A549 (cell line): ENCODE results near the gene MLYCD. TPM values are rescaled to one million over a fixed set of nuclear protein-coding genes. Genes with fewer than 3 reads are reported as not detected.

Source experiments
- ATAC-seq, 2 experiments: fragments of 200-7000 bp in 1 of 2; fragments of >200 bp in 1 of 2; cut with Nextera tagmentation in 1 of 2; cut with Tn5 transposase in 1 of 2; 3 replicates each; pipeline versions ENCODE4 v1.8.0 to v1.9.1; 2018 to 2020; ENCODE audit warnings: mild to moderate bottlenecking in 1 of 2, moderate library complexity in 1 of 2
- CTCF ChIA-PET: fragments of 300-600 bp; sonication (Branson Sonifier 250); formaldehyde crosslinking; extraction: SDS; loops from one replicate; lab custom pipeline; 2021; ENCODE audit warnings: antibody characterized with exemption, inconsistent platforms; lab: Yijun Ruan, JAX
- POLR2A ChIA-PET: fragments of 350-600 bp; formaldehyde crosslinking; extraction: SDS; loops from one replicate; lab custom pipeline; 2021; ENCODE audit warnings: antibody characterized with exemption, inconsistent platforms; lab: Yijun Ruan, JAX
- DNase-seq, 2 experiments: peaks; one replicate each; pipeline versions ENCODE4 v3.0.0 to v3.0.0-alpha.2; 2011 to 2016; ENCODE audit warnings: low read depth in 1 of 2, low spot score in 1 of 2
- FAIRE-seq: peaks from 2 replicates; lab custom pipeline; 2011; peaks lifted over from hg19 to GRCh38; lab: Jason Lieb, UNC
- H3K27ac ChIP-seq, 2 experiments: fragments of >200 bp; sonication (Bioruptor Twin); formaldehyde crosslinking; 3 replicates each; pipeline ENCODE4 v1.5.1; 2016 to 2017
- H3K4me1 ChIP-seq: fragments of >200 bp; sonication (Bioruptor Twin); formaldehyde crosslinking; 3 replicates; pipeline ENCODE4 v1.6.1; 2016
- H3K4me2 ChIP-seq: fragments of >200 bp; sonication (Bioruptor Twin); formaldehyde crosslinking; 3 replicates; pipeline ENCODE4 v1.6.1; 2016
- H3K4me3 ChIP-seq: fragments of >200 bp; sonication (Bioruptor Twin); formaldehyde crosslinking; 3 replicates; pipeline ENCODE4 v1.5.1; 2016
- H3K9me3 ChIP-seq: fragments of >200 bp; sonication (Bioruptor Twin); formaldehyde crosslinking; 3 replicates; pipeline ENCODE4 v1.6.1; 2016
- BHLHE40 ChIP-seq: IDR thresholded peaks from 2 replicates; pipeline ENCODE4 v1.6.1; 2012; ENCODE audit warnings: low read depth, low read length, inconsistent platforms
- CEBPB ChIP-seq, 2 experiments: fragments of >200 bp in 1 of 2; sonication (Bioruptor Twin) in 1 of 2; formaldehyde crosslinking in 1 of 2; IDR thresholded peaks; 2 replicates each; pipeline ENCODE4 v1.6.1; 2012 to 2016
- CTCF ChIP-seq: fragments of >200 bp; sonication (Bioruptor Twin); formaldehyde crosslinking; IDR thresholded peaks from 3 replicates; pipeline ENCODE4 v1.5.1; 2016
- E2F6 ChIP-seq: IDR thresholded peaks from 2 replicates; pipeline ENCODE4 v1.6.1; 2012; ENCODE audit warnings: low read depth, borderline replicate concordance
- HOXB13 ChIP-seq: fragments of 250-450 bp; sonication (Bioruptor Pico); IDR thresholded peaks from 2 replicates; pipeline ENCODE4 v1.5.0; 2020; ENCODE audit warnings: low read depth, mild to moderate bottlenecking, moderate library complexity
- JUNB ChIP-seq: fragments of >200 bp; sonication (Bioruptor Twin); formaldehyde crosslinking; IDR thresholded peaks from 2 replicates; pipeline ENCODE4 v1.6.1; 2016
- KDM5A ChIP-seq: fragments of 200-600 bp; sonication (generic); IDR thresholded peaks from 2 replicates; pipeline ENCODE4 v1.6.1; 2016; ENCODE audit warnings: antibody characterized with exemption, mild to moderate bottlenecking
- MAZ ChIP-seq: fragments of 150-350 bp; IDR thresholded peaks from 2 replicates; pipeline ENCODE4 v1.6.1; 2014; ENCODE audit warnings: antibody characterized with exemption, low read depth, low read length, borderline replicate concordance
- NFE2L2 ChIP-seq: fragments of 150-350 bp; conservative IDR thresholded peaks from 2 replicates; pipeline ENCODE4 v1.6.1; 2014; ENCODE audit warnings: low read length
- NPAS2 ChIP-seq: fragments of 250-450 bp; sonication (Bioruptor Pico); IDR thresholded peaks from 2 replicates; pipeline ENCODE4 v1.8.0; 2022; ENCODE audit warnings: mild to moderate bottlenecking, moderate library complexity, borderline replicate concordance
- POLR2A ChIP-seq: IDR thresholded peaks from 2 replicates; pipeline ENCODE4 v1.6.1; 2012; ENCODE audit warnings: mild to moderate bottlenecking, low read length
- POLR2AphosphoS2 ChIP-seq: conservative IDR thresholded peaks from 2 replicates; pipeline ENCODE4 v1.6.1; 2012; ENCODE audit warnings: low read length, improper control_type of control experiment, inconsistent platforms
- RAD21 ChIP-seq, 2 experiments: fragments of >200 bp in 1 of 2; sonication (Bioruptor Twin) in 1 of 2; formaldehyde crosslinking in 1 of 2; IDR thresholded peaks in 1 of 2; conservative IDR thresholded peaks in 1 of 2; 2 replicates in 1 of 2; 3 replicates in 1 of 2; pipeline ENCODE4 v1.6.1; 2012 to 2018; ENCODE audit warnings: inconsistent platforms in 1 of 2
- RARB ChIP-seq: fragments of 250-450 bp; sonication (Bioruptor Pico); IDR thresholded peaks from 2 replicates; pipeline ENCODE4 v1.8.0; 2021; ENCODE audit warnings: mild to moderate bottlenecking, moderate library complexity
- RCOR1 ChIP-seq: fragments of 150-350 bp; IDR thresholded peaks from 2 replicates; pipeline ENCODE4 v1.6.1; 2014; ENCODE audit warnings: antibody characterized with exemption, low read length, low read depth
- RNF2 ChIP-seq: fragments of 200-600 bp; sonication (generic); IDR thresholded peaks from 2 replicates; pipeline ENCODE4 v1.6.1; 2016; ENCODE audit warnings: low read depth, mild to moderate bottlenecking, antibody characterized with exemption, moderate library complexity, borderline replicate concordance
- SMC3 ChIP-seq: fragments of >200 bp; sonication (Bioruptor Twin); formaldehyde crosslinking; IDR thresholded peaks from 3 replicates; pipeline ENCODE4 v1.6.1; 2018; ENCODE audit warnings: inconsistent platforms
- SREBF2 ChIP-seq: fragments of 450-650 bp; IDR thresholded peaks from 2 replicates; pipeline ENCODE4 v1.6.1; 2014; ENCODE audit warnings: mild to moderate bottlenecking, moderate library complexity
- TP53 ChIP-seq: fragments of 250-450 bp; sonication (Bioruptor Pico); IDR thresholded peaks from 2 replicates; pipeline ENCODE4 v1.5.0; 2021; ENCODE audit warnings: mild to moderate bottlenecking, moderate library complexity
- ZC3H11A ChIP-seq: fragments of 450-650 bp; IDR thresholded peaks from 2 replicates; pipeline ENCODE4 v1.6.1; 2014; ENCODE audit warnings: antibody characterized with exemption, mild to moderate bottlenecking
- ZNF302 ChIP-seq: fragments of 250-450 bp; sonication (Bioruptor Pico); IDR thresholded peaks from 2 replicates; pipeline ENCODE4 v1.9.0; 2021; ENCODE audit warnings: inconsistent platforms, mild to moderate bottlenecking, moderate library complexity
- WGBS: methylation state at CpG from one replicate; pipeline ENCODE4 v1.1.6; 2017; ENCODE audit errors: missing lambda C conversion rate; 5-methylcytosine and 5-hydroxymethylcytosine counted together
- polyA plus RNA-seq, 4 experiments: library from polyadenylated mRNA; depleted of rRNA in 3 of 4; stranded (reverse); fragments of >200 nt; fragmentation: RNase III in 1 of 4; extraction: RNeasy Plus Mini Kit Qiagen cat#74134 plus additional on column Dnase treatment in 1 of 4; gene quantifications; 2 replicates in 3 of 4; 3 replicates in 1 of 4; pipeline ENCODE4 v1.2.3, GENCODE V29; 2011 to 2017
- TF ChIP-seq, protein P1 (sequence below): fragments of >200 bp; sonication (Bioruptor Twin); formaldehyde crosslinking; IDR thresholded peaks from 3 replicates; pipeline ENCODE4 v1.6.1; 2016
- TF ChIP-seq, protein P2 (sequence below): fragments of 150-350 bp; IDR thresholded peaks from 2 replicates; pipeline ENCODE4 v1.6.1; 2014; ENCODE audit warnings: low read depth, mild to moderate bottlenecking, low read length
- TF ChIP-seq, protein P3 (sequence below): fragments of 250-450 bp; sonication (Bioruptor Pico); IDR thresholded peaks from 2 replicates; pipeline ENCODE4 v1.5.0; 2020; ENCODE audit warnings: low read depth, mild to moderate bottlenecking, moderate library complexity
- TF ChIP-seq, protein P4 (sequence below): fragments of 200-600 bp; sonication (generic); IDR thresholded peaks from 2 replicates; pipeline ENCODE4 v1.6.1; 2016; ENCODE audit warnings: antibody characterized with exemption, mild to moderate bottlenecking, moderate library complexity
- TF ChIP-seq, protein P5 (sequence below): fragments of 450-650 bp; IDR thresholded peaks from 2 replicates; pipeline ENCODE4 v1.6.1; 2014; ENCODE audit warnings: antibody characterized with exemption

The MLYCD gene
- polyA plus RNA-seq, 2 of the 4 experiments (the other 2 are of a cell fraction) = 1.3 to 1.7 TPM

DNA sequence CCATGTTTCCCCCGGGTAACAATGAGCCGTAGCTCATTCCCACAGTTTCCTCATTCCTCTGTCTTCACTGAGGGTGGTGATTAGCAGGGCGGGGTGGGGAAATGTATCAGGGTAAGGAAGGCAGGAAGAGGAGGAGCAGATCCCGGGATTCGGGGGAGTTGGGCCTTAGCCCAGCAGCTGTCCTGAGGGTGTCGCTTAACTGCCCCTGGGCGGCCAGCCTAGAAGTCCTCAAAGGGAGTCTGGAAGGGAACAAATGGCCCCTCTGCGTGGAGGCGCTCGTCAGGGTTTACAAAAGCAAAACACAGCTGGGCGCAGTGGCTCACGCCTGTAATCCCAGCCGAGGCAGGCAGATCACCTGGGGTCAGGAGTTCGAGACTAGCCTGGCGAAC lies 14.3 kb downstream of the MLYCD start:
- Histone ChIP-seq H3K4me1 (no peaks in the 10 kb centered on the region), H3K27ac (no peak overlapping the region), H3K4me3 (no peak overlapping the region), H3K4me2 (no peak overlapping the region), H3K9me3 (no peaks in the 10 kb centered on the region)
- 94% methylated on average over 15 of the region's 15 CpGs for WGBS
- POLR2A ChIA-PET = no interaction called here
- ATAC-seq = no peak
- TF ChIP-seq, protein P1, sequence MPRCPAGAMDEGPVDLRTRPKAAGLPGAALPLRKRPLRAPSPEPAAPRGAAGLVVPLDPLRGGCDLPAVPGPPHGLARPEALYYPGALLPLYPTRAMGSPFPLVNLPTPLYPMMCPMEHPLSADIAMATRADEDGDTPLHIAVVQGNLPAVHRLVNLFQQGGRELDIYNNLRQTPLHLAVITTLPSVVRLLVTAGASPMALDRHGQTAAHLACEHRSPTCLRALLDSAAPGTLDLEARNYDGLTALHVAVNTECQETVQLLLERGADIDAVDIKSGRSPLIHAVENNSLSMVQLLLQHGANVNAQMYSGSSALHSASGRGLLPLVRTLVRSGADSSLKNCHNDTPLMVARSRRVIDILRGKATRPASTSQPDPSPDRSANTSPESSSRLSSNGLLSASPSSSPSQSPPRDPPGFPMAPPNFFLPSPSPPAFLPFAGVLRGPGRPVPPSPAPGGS = no peak
- no peak for TF ChIP-seq HOXB13 (CRISPR knock-in tag)
- no peak for TF ChIP-seq SREBF2
- no peak for TF ChIP-seq RARB (CRISPR knock-in tag)
- no peak for TF ChIP-seq RNF2
- no peak for TF ChIP-seq KDM5A
- no peak for TF ChIP-seq POLR2AphosphoS2
- TF ChIP-seq ZNF302 = no peak
- TF ChIP-seq ZC3H11A = no peak
- TF ChIP-seq MAZ = no peak
- TF ChIP-seq, protein P2, sequence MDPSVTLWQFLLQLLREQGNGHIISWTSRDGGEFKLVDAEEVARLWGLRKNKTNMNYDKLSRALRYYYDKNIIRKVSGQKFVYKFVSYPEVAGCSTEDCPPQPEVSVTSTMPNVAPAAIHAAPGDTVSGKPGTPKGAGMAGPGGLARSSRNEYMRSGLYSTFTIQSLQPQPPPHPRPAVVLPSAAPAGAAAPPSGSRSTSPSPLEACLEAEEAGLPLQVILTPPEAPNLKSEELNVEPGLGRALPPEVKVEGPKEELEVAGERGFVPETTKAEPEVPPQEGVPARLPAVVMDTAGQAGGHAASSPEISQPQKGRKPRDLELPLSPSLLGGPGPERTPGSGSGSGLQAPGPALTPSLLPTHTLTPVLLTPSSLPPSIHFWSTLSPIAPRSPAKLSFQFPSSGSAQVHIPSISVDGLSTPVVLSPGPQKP = no peak
- no peak for TF ChIP-seq RCOR1
- TF ChIP-seq POLR2A = no peak
- DNase-seq = no peak
- no peak for FAIRE-seq
- CTCF ChIA-PET = interaction anchor here (1.3 to 4.2 kb wide), 5 partner anchors 9 to 87 kb away, joined by 4 to 28 read pairs (median 5); no protein-coding TSS in a partner anchor

DNA sequence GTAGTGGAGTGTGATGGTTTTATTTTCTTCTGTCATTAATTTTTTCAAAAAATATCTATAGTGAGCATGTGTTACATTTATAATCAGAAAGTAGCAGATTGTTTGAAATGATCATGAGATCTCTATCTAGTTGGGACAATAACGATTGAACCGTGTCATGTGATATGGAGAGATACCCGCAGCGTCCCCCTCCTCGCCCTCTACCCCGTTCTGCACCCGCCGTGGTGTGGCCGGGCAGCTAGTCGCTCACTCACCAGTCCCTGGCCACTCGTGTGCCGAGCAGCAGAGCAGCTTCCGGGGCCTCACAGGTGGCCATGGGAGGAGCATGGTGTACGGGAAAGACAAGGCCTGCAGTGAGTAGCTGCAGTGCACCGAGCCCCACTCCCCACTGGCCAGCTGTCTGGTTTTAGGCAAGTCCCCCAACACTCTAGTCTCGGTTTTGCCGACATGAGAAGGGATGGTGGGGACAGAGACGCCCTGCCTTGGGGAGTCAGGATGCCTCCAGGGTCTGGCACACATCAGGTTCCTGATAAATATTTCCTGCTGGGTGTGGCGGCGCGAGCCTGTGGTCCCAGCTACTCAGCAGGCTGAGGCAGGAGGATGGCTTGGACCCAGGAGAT lies 15.3 kb downstream of the MLYCD start:
- Histone ChIP-seq H3K9me3 (no peaks in the 10 kb centered on the region), H3K4me1 (no peaks in the 10 kb centered on the region), H3K4me3 (no peak overlapping the region), H3K27ac (no peak overlapping the region), H3K4me2 (no peak overlapping the region)
- ATAC-seq (no peak), DNase-seq (no peak), FAIRE-seq (no peak)
- POLR2A ChIA-PET = no interaction called here
- WGBS = 88% methylated on average over 20 of the region's 21 CpGs
- TF ChIP-seq, protein P3, sequence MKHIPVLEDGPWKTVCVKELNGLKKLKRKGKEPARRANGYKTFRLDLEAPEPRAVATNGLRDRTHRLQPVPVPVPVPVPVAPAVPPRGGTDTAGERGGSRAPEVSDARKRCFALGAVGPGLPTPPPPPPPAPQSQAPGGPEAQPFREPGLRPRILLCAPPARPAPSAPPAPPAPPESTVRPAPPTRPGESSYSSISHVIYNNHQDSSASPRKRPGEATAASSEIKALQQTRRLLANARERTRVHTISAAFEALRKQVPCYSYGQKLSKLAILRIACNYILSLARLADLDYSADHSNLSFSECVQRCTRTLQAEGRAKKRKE (CRISPR knock-in tag) = no peak
- TF ChIP-seq BHLHE40 = no peak
- TF ChIP-seq E2F6 = no peak
- no peak for TF ChIP-seq SMC3
- no peak for TF ChIP-seq JUNB
- no peak for TF ChIP-seq MAZ
- TF ChIP-seq, protein P4, sequence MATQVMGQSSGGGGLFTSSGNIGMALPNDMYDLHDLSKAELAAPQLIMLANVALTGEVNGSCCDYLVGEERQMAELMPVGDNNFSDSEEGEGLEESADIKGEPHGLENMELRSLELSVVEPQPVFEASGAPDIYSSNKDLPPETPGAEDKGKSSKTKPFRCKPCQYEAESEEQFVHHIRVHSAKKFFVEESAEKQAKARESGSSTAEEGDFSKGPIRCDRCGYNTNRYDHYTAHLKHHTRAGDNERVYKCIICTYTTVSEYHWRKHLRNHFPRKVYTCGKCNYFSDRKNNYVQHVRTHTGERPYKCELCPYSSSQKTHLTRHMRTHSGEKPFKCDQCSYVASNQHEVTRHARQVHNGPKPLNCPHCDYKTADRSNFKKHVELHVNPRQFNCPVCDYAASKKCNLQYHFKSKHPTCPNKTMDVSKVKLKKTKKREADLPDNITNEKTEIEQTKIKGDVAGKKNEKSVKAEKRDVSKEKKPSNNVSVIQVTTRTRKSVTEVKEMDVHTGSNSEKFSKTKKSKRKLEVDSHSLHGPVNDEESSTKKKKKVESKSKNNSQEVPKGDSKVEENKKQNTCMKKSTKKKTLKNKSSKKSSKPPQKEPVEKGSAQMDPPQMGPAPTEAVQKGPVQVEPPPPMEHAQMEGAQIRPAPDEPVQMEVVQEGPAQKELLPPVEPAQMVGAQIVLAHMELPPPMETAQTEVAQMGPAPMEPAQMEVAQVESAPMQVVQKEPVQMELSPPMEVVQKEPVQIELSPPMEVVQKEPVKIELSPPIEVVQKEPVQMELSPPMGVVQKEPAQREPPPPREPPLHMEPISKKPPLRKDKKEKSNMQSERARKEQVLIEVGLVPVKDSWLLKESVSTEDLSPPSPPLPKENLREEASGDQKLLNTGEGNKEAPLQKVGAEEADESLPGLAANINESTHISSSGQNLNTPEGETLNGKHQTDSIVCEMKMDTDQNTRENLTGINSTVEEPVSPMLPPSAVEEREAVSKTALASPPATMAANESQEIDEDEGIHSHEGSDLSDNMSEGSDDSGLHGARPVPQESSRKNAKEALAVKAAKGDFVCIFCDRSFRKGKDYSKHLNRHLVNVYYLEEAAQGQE = no peak
- no peak for TF ChIP-seq RAD21 (conservative IDR thresholded peaks at IDR 0.05 in 1 of 2, IDR thresholded peaks at IDR 0.05 in 1 of 2)
- TF ChIP-seq NPAS2 = no peak
- TF ChIP-seq CTCF = no peak
- TF ChIP-seq TP53 (CRISPR knock-in tag) = no peak
- TF ChIP-seq NFE2L2 = no peak
- TF ChIP-seq, protein P5, sequence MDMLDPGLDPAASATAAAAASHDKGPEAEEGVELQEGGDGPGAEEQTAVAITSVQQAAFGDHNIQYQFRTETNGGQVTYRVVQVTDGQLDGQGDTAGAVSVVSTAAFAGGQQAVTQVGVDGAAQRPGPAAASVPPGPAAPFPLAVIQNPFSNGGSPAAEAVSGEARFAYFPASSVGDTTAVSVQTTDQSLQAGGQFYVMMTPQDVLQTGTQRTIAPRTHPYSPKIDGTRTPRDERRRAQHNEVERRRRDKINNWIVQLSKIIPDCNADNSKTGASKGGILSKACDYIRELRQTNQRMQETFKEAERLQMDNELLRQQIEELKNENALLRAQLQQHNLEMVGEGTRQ = no peak
- no peak for TF ChIP-seq KDM5A
- TF ChIP-seq CEBPB (IDR thresholded peaks at IDR 0.05) = no peak
- CTCF ChIA-PET = interaction anchor here (0.9 to 4.2 kb wide), 3 partner anchors 12 to 89 kb away, joined by 3 to 28 read pairs (median 9); no protein-coding TSS in a partner anchor
